GM18499 (cell line): ENCODE results near the gene COG8.
"Not testable (repeated sequence)": the region's sequence is repeated elsewhere in the genome, so short reads cannot be mapped to it uniquely, and the experiment has no call there.

Source experiments
- ATAC-seq: cut with Tn5 transposase; IDR thresholded peaks from one replicate; pipeline ENCODE4 v1.9.1; 2021; ENCODE audit warnings: moderate number of reproducible peaks; ENCODE audit not compliant: insufficient read depth, unreplicated experiment

The COG8 gene

DNA sequence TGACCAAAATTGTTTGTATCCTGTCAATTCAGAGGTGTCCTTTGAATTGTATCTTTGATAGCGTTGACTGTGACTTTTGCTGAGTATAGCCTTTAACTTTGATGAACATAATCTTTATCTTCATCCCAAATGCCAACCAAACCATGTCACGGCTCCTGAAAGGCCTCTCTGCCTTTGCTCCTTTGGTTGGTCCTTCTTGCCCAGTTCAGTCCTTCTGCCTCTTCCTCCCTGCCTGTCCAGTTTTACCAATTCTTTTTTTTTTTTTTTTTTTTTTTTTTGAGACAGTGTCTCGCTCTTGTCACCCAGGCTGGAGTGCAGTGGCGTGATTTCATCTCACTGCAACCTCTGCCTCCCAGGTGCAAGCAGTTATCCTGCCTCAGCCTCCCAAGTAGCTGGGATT lies 41.1 kb downstream of the COG8 start:
- no peak for ATAC-seq

DNA sequence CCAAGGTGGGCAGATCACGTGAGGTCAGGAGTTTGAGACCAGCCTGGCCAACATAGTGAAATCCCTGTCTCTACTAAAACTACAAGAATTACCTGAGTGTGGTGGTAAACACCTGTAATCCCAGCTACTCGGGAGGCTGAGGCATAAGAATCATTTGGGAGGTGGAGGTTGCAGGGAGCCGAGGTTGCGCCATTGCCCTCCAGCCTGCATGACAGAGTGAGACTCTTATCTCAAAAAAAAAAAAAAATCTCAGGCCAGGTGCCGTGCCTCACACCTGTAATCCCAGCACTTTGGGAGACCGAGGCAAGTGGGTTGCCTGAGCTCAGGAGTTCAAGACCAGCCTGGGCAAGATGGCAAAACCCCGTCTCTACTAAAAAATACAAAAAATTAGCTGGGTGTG lies 42.6 kb downstream of the COG8 start:
- not testable (repeated sequence) for ATAC-seq

DNA sequence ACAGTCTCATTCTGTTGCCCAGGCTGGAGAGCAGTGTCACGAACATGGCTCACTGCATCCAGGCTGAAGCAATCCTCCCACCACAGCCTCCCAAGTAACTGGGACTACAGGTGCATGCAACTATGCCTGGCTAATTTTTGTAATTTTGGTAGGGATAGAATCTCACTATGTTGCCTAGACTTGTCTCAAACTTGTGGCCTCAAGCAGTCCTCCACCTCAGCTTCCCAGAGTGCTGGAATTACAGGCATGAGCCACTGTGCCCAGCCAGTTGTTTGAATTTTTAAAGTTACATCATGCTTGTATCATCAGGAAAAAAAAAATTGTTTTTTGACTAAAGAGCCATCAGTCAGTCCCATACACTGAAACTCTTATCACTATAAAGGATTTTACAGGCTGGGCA lies 45.3 kb downstream of the COG8 start:
- no peak for ATAC-seq

DNA sequence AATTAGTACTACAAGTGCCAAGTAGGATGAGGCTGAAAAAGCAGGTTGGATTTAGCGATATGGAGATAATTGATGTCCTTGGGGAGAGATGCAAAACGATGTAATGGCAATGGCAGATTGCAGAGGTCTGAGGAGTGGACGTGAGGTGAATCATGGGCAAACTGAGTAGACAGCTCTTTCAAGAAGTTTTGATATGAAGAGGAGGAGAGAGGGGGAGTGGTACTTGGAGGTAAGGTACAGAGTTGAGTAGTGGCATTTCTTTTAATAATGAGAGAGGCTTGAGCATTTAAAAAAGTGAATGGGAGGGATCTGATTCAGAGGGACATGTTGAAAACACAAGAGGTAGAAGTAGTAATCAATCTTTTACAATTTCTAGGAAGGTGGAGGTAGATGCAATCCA lies 46.0 kb downstream of the COG8 start:
- ATAC-seq: no peak

DNA sequence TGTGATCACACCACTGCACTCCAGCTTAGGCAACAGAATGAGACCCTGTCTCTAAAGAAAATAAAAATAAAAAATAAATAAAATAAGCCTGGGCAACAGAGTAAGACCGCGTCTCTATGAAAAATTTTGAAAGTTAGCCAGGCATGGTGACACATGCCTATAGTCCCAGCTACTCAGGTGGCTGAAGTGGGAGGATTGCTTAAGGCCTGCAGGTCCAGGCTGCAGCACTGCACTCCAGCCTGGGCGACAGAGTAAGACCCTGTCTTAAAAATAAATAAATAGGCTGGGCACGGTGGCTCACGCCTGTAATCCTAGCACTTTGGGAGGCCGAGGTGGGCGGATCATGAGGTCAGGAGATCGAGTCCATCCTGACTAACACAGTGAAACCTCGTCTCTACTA lies 47.7 kb downstream of the COG8 start:
- not testable (repeated sequence) for ATAC-seq

DNA sequence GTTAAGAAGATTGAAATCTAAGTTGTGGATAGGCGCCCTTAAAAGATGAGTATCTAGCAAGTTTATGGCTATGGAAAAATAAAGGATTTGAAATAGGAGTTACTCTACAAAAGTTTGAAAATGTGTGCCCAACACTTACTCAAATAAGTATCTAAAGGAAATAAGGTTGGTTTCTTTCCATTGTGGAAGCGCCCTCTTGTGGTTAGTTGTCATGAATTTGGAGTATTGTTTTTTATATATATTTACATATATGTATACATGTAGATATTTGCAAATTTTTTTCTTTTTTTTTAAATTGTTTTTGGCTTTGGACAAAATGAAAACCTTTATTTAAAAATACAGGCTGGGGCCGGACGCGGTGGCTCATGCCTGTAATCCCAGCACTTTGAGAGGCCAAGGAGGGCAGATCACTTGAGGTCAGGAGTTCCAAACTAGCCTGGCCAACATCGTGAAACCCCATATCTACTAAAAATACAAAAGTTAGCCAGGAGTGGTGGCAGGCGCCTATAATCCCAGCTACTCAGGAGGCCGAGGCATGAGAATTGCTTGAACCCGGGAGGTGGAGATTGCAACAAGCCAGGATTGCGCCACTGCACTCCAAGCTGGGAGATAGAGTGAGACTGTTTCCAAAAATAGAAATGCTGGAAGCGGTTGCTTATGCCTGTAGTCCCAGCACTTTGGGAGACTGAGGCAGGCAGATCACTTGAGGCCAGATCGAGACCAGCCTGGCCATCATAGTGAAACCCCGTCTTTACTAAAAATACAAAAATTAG lies 52.2 kb downstream of the COG8 start:
- ATAC-seq: no peak

DNA sequence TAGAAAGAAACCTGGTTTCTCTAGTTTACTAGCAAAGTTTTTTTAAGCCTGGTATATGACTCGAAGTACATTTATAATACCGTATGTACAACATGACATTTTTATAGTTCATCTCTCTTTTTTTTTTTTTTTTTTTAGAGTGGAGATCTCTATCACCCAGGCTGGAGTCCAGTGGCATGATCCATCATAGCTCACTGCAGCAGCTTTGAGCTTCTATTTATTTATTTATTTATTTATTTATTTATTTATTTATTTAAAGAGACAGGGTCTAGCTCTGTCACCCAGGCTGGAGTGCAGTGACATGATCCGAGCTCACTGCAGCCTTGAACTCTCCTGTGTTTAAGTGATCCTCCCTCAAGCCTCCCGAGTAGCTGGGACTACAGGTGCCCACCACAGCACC lies 54.1 kb downstream of the COG8 start:
- no peak for ATAC-seq

DNA sequence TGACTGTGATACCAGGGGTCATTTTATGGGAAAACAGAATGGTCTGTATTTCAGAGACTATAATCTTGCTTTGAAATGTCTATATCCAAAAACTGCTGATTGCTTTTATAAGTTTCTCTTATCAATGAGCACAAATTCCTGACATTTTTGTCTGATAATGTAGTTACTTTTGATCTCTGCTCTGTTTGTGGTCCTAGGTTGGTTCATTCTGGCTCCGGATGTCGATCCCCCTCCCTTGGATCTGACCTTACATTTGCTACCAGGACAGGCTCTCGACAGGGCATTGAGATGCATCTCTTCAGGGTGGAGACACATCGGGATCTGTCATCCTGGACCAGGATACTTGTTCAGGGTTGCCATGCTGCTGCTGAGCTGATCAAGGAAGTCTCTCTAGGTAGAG lies 55.5 kb downstream of the COG8 start:
- no peak for ATAC-seq

DNA sequence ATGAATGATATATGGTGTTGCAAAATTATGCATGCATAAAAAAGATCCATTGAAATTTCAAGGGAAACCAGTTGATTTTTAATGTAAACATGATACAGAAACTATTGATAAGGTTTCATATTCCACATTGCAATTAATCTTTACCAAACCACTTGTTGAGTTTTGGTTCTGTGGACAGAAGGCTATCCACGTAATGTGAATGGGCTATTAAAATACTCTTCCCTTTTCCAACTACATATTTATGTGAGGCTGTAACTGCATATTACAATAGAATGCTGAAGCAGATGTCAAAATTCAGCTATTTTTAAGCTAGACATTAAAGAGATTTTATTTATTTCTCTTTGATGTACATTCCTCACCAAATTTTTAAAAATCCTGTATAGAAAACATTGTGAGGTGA lies 62.0 kb downstream of the COG8 start:
- ATAC-seq: no peak
